Measurements from ENCODE around the gene SAMD4B.

DNA sequence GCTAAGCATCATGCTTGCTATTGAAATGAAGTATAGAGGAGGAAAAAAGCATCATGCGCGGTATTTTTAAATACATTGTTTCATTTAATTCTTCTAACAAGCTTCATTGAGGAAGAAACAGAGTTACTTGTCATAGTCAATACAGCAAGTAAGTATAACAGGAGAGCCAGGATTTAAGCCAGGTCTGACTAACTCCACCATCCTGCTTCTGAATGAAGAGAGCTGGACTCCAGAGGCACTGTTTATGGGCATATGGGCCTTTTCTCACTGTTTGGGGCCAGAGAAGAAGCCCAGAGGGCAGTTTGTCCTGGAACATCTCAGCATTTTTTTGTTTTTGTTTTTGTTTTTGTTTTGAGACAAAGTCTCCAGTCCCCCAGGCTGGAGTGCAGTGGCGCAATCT, 7.9 kb downstream of the SAMD4B start:
- TF ChIP-seq, protein P1, sequence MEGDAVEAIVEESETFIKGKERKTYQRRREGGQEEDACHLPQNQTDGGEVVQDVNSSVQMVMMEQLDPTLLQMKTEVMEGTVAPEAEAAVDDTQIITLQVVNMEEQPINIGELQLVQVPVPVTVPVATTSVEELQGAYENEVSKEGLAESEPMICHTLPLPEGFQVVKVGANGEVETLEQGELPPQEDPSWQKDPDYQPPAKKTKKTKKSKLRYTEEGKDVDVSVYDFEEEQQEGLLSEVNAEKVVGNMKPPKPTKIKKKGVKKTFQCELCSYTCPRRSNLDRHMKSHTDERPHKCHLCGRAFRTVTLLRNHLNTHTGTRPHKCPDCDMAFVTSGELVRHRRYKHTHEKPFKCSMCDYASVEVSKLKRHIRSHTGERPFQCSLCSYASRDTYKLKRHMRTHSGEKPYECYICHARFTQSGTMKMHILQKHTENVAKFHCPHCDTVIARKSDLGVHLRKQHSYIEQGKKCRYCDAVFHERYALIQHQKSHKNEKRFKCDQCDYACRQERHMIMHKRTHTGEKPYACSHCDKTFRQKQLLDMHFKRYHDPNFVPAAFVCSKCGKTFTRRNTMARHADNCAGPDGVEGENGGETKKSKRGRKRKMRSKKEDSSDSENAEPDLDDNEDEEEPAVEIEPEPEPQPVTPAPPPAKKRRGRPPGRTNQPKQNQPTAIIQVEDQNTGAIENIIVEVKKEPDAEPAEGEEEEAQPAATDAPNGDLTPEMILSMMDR (IDR thresholded peaks at IDR 0.05; ENCODE audit: low read length) = no peak
- no peak for TF ChIP-seq EZH2 (IDR thresholded peaks at IDR 0.05; ENCODE audit: borderline replicate concordance, low read length)
